T-cell (primary cell): ENCODE results near the gene PFKFB3. TPM values are rescaled to one million over a fixed set of nuclear protein-coding genes. Genes with fewer than 3 reads are reported as not detected.

Experiments
- ATAC-seq, 4 experiments: fragments of 200-7000 bp in 3 of 4; fragments of 150-1000 bp in 1 of 4; cut with Tn5 transposase; replicated peaks in 1 of 4; 1 replicate in 3 of 4; 2 replicates in 1 of 4; pipeline ENCODE4 v1.10.0; 2021; ENCODE audit warnings: moderate library complexity in 3 of 4, mild to moderate bottlenecking in 2 of 4, moderate number of reproducible peaks in 1 of 4
- CTCF ChIA-PET, 2 donors: fragments of 300-600 bp; sonication (Branson Sonifier 250); formaldehyde crosslinking; loops; one replicate each; lab custom pipeline; 2022; ENCODE audit warnings: antibody characterized with exemption in 2 of 2; lab: Charles Lee
- POLR2A ChIA-PET, 2 donors: fragments of 300-600 bp; sonication (Branson Sonifier 250); formaldehyde crosslinking; loops; one replicate each; lab custom pipeline; 2022; ENCODE audit warnings: antibody characterized with exemption in 2 of 2; lab: Charles Lee
- DNase-seq, 35 experiments: peaks; one replicate each; pipeline versions ENCODE4 v3.0.0 to v3.0.0-alpha.2; 2013 to 2023
- H3K27ac ChIP-seq: one replicate; pipeline ENCODE4 v1.5.1; 2013; ENCODE audit warnings: low read length
- H3K27me3 ChIP-seq, 2 experiments: replicated peaks in 1 of 2; 1 replicate in 1 of 2; 2 replicates in 1 of 2; pipeline versions ENCODE4 v1.6.1 to v1.7.0; 2013; ENCODE audit warnings: low read length in 1 of 2, mixed read lengths in 1 of 2; ENCODE audit not compliant: control insufficient read depth in 2 of 2, insufficient read depth in 2 of 2; ENCODE audit errors: extremely low read depth in 1 of 2
- H3K36me3 ChIP-seq, 2 donors: 1 replicate in 1 of 2; 2 replicates in 1 of 2; pipeline versions ENCODE4 v1.6.1 to v1.7.0; 2013; ENCODE audit warnings: low read length in 1 of 2; ENCODE audit not compliant: control insufficient read depth in 2 of 2, insufficient read depth in 1 of 2; ENCODE audit errors: extremely low read depth in 1 of 2
- H3K4me1 ChIP-seq, 2 experiments: 1 replicate in 1 of 2; 2 replicates in 1 of 2; pipeline versions ENCODE4 v1.6.1 to v1.7.0; 2013; ENCODE audit warnings: low read length in 2 of 2, mixed read lengths in 1 of 2; ENCODE audit not compliant: insufficient read depth in 2 of 2, control insufficient read depth in 1 of 2; ENCODE audit errors: extremely low read depth in 1 of 2
- H3K4me3 ChIP-seq, 2 donors: 1 replicate in 1 of 2; 2 replicates in 1 of 2; pipeline versions ENCODE4 v1.5.1 to v1.7.0; 2013; ENCODE audit warnings: mild to moderate bottlenecking in 2 of 2, low read length in 1 of 2, moderate library complexity in 1 of 2; ENCODE audit not compliant: control insufficient read depth in 1 of 2; ENCODE audit errors: extremely low read depth in 1 of 2
- H3K9me3 ChIP-seq: 2 replicates; pipeline ENCODE4 v1.7.0; 2013
- H3K27ac Mint-ChIP-seq, 2 donors: one replicate each; pipeline ENCODE4 v1.8.0; 2020 to 2021; ENCODE audit warnings: mild to moderate bottlenecking in 2 of 2, mixed read lengths in 2 of 2
- H3K27me3 Mint-ChIP-seq, 2 donors: one replicate each; pipeline ENCODE4 v1.8.0; 2021 to 2022; ENCODE audit warnings: mixed read lengths in 2 of 2
- H3K36me3 Mint-ChIP-seq: one replicate; pipeline ENCODE4 v1.8.0; 2021; ENCODE audit warnings: mixed read lengths
- H3K4me1 Mint-ChIP-seq, 3 donors: one replicate each; pipeline ENCODE4 v1.8.0; 2020 to 2022; ENCODE audit warnings: mixed read lengths in 3 of 3, mild to moderate bottlenecking in 1 of 3
- H3K4me3 Mint-ChIP-seq, 3 donors: one replicate each; pipeline ENCODE4 v1.8.0; 2020 to 2022; ENCODE audit warnings: mild to moderate bottlenecking in 3 of 3, mixed read lengths in 3 of 3, moderate library complexity in 3 of 3
- H3K9me3 Mint-ChIP-seq, 3 donors: one replicate each; pipeline ENCODE4 v1.8.0; 2020 to 2022; ENCODE audit warnings: mixed read lengths in 3 of 3
- WGBS: methylation state at CpG from one replicate; pipeline ENCODE4 v1.1.5; 2013; ENCODE audit warnings: missing lambda C conversion rate; ENCODE audit not compliant: insufficient coverage; 5-methylcytosine and 5-hydroxymethylcytosine counted together
- total RNA-seq, 35 experiments: library from RNA in 6 of 35; stranded (reverse) in 6 of 35; fragments of 120-200 nt in 1 of 35; gene quantifications; one replicate each; pipeline versions ENCODE4 v1.2.1 to v1.2.4 and lab custom pipeline; 2013 to 2026

Gene PFKFB3
- total RNA-seq, 5 donors from 2014 or later (not counting 1 experiment from before 2014, with no cell fraction given): 48.7 to 99.2 (median 93.9) TPM

GRCh38 chr10:6226216-6226615, 23.5 kb downstream of the PFKFB3 start:
- no peak overlapping the region for H3K4me3 Mint-ChIP-seq
- H3K9me3 Mint-ChIP-seq: no peaks in the 10 kb centered on the region
- Histone ChIP-seq H3K9me3 (no peaks in the 10 kb centered on the region), H3K4me3 (no peak overlapping the region), H3K36me3 (peaks cover 22 to 63% of the 10 kb centered on the region in 2 donors), H3K4me1 (peaks cover 0 to 7% of the 10 kb centered on the region in 2 experiments), H3K27me3 (no peaks in the 10 kb centered on the region), H3K27ac (no peak overlapping the region)
- ChIA-PET CTCF (no interaction called here), POLR2A (interaction anchor here in 1 of 2 donors (0.7 kb wide), 1 partner anchor 340 kb away, joined by 5 read pairs; no protein-coding TSS in a partner anchor)
- no peaks in the 10 kb centered on the region for H3K27me3 Mint-ChIP-seq
- DNase-seq (no peak), ATAC-seq (no peak)
- H3K27ac Mint-ChIP-seq: no peak overlapping the region
- WGBS: 94% methylated on average over 20 of the region's 23 CpGs
- peaks cover 57% of the 10 kb centered on the region for H3K36me3 Mint-ChIP-seq
- peaks cover 7 to 9% (median 8%) of the 10 kb centered on the region in 3 donors for H3K4me1 Mint-ChIP-seq

DNA sequence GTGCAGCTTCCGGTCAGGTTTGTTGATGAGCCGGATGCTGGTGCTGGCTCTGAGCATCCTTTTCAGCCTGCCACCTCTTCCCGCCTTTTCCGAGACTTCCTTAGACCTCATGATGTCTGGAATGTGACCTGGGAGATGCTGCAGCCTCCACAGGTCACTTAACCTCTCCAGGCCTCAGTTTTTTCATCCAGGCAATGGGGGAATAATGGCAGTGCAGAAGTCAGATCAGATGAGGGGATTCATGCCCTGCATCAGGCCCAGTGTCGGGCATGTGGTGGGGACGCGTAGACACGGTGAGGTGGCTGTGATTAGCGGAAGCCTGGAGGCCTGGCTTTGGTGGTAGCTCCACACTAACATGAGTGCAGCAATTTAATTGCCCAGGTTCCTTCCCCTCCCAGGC, 24.6 kb downstream of the PFKFB3 start:
- peaks cover 54% of the 10 kb centered on the region for H3K36me3 Mint-ChIP-seq
- no peaks in the 10 kb centered on the region for H3K27me3 Mint-ChIP-seq
- H3K4me3 ChIP-seq: no peak overlapping the region
- peak overlapping the region in 1 of 2 donors; percentile 11 for H3K27ac Mint-ChIP-seq
- ChIA-PET POLR2A (interaction anchor here in 1 of 2 donors (0.5 kb wide), 1 partner anchor 15 kb away, joined by 5 read pairs; no protein-coding TSS in a partner anchor), CTCF (interaction anchor here in 1 of 2 donors (0.5 kb wide), 1 partner anchor 210 kb away, joined by 8 read pairs; no protein-coding TSS in a partner anchor)
- peaks cover 20 to 53% of the 10 kb centered on the region in 2 donors for H3K36me3 ChIP-seq
- no peak overlapping the region for H3K4me3 Mint-ChIP-seq
- H3K4me1 ChIP-seq: peaks cover 0 to 7% of the 10 kb centered on the region in 2 experiments
- 100% methylated on average over 9 of the region's 9 CpGs for WGBS
- no peak overlapping the region for H3K27ac ChIP-seq
- ATAC-seq: no peak
- peaks cover 7 to 9% (median 8%) of the 10 kb centered on the region in 3 donors for H3K4me1 Mint-ChIP-seq
- H3K9me3 Mint-ChIP-seq: no peaks in the 10 kb centered on the region
- H3K27me3 ChIP-seq: no peaks in the 10 kb centered on the region
- H3K9me3 ChIP-seq: no peaks in the 10 kb centered on the region
- no peak for DNase-seq

DNA sequence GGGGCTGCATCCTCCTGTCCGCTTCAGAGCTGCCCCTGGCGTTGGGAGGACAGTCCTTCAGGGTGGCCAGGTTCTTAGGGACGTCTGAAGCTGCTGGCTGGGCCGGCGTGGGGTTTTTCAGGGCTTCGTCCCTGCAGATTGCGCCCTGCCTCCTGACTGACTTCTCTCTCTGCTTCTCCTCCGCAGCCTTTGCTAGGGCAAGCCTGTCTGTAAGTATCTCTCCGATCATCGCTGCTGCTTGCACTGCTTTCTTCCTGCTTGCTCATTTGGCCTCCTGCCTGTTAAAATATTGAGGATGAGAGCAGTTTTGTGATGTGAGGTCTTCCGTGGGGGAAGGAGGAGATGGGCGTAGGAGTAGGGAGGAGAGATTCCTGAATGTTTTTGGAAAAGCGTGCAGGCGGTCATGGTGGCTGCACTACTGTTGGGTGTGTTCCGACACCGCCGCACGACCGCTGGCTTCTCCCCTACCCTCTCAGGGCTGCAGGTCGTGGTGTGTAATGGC, 25.3 kb downstream of the PFKFB3 start:
- H3K9me3 Mint-ChIP-seq: no peaks in the 10 kb centered on the region
- no peaks in the 10 kb centered on the region for H3K27me3 Mint-ChIP-seq
- H3K36me3 ChIP-seq: peaks cover 21 to 53% of the 10 kb centered on the region in 2 donors
- peaks cover 55% of the 10 kb centered on the region for H3K36me3 Mint-ChIP-seq
- peak overlapping the region in 1 of 2 donors; percentile 1 for H3K27ac Mint-ChIP-seq
- no peaks in the 10 kb centered on the region for H3K9me3 ChIP-seq
- H3K27me3 ChIP-seq: no peaks in the 10 kb centered on the region
- H3K27ac ChIP-seq: no peak overlapping the region
- no peak for ATAC-seq
- peaks cover 7 to 9% (median 8%) of the 10 kb centered on the region in 3 donors for H3K4me1 Mint-ChIP-seq
- no peak for DNase-seq
- 97% methylated on average over 12 of the region's 20 CpGs for WGBS
- ChIA-PET POLR2A (interaction anchor here (0.5 to 0.8 kb wide), 2 partner anchors 15 to 29 kb away, joined by 3 to 5 read pairs; no protein-coding TSS in a partner anchor), CTCF (no interaction called here)
- no peak overlapping the region for H3K4me3 Mint-ChIP-seq
- H3K4me1 ChIP-seq: peaks cover 0 to 7% of the 10 kb centered on the region in 2 experiments
- no peak overlapping the region for H3K4me3 ChIP-seq

- H3K36me3 ChIP-seq: peaks cover 22 to 52% of the 10 kb centered on the region in 2 donors
- no peaks in the 10 kb centered on the region for H3K27me3 ChIP-seq
- H3K27ac Mint-ChIP-seq: peak overlapping the region in 1 of 2 donors; percentile 34
- H3K27ac ChIP-seq: no peak overlapping the region
- ChIA-PET CTCF (no interaction called here), POLR2A (interaction anchor here in 1 of 2 donors (0.6 to 0.8 kb wide), 2 partner anchors 28 to 172 kb away, joined by 3 to 4 read pairs; no protein-coding TSS in a partner anchor)
- H3K4me3 Mint-ChIP-seq: no peak overlapping the region
- H3K4me3 ChIP-seq: no peak overlapping the region
- ATAC-seq (peak in 1 of 4 experiments; percentile 14), DNase-seq (no peak)
- peaks cover 7 to 9% (median 8%) of the 10 kb centered on the region in 3 donors for H3K4me1 Mint-ChIP-seq
- peaks cover 0 to 7% of the 10 kb centered on the region in 2 experiments for H3K4me1 ChIP-seq
- peaks cover 56% of the 10 kb centered on the region for H3K36me3 Mint-ChIP-seq
- no peaks in the 10 kb centered on the region for H3K9me3 ChIP-seq
- no peaks in the 10 kb centered on the region for H3K27me3 Mint-ChIP-seq
- H3K9me3 Mint-ChIP-seq: no peaks in the 10 kb centered on the region
- WGBS: no CpG with 5 or more reads among the region's 5 CpGs
Observed at GRCh38 chr10:6228647-6229046, 25.9 kb downstream of the PFKFB3 start.

- CTCF ChIA-PET: no interaction called here
Observed at GRCh38 chr10:6229290-6229689, 26.6 kb downstream of the PFKFB3 start.

DNA sequence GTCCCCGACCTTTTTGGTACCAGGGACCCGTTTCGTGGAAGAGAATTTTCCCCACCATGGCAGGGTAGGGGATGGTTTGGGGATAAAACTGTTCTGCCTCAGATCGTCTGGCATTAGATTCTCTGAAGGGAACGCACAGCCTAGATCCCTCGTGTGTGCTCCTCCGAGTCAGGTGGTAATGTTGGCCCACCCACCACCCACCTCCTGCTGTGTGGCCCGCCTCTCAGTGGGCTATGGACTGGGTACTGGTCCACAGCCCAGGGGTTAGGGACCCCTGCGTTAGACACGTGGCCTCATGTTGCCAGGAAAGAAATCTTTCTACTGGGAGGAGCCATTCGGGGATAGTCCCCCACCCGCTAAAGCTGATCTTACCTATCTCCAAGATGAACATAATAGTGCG, 27.0 kb downstream of the PFKFB3 start:
- peak in 1 of 4 experiments; percentile 2 for ATAC-seq
- H3K27ac Mint-ChIP-seq: no peak overlapping the region

More at GRCh38 chr10:6229290-6229689, 26.6 kb downstream of the PFKFB3 start:
- POLR2A ChIA-PET: no interaction called here
- Mint-ChIP-seq H3K4me1 (peaks cover 7 to 9% (median 8%) of the 10 kb centered on the region in 3 donors), H3K4me3 (no peak overlapping the region), H3K36me3 (peaks cover 56% of the 10 kb centered on the region), H3K27me3 (no peaks in the 10 kb centered on the region), H3K9me3 (no peaks in the 10 kb centered on the region), H3K27ac (peak overlapping the region in 1 of 2 donors; percentile 34)
- no peak overlapping the region for H3K4me3 ChIP-seq
- no peak for DNase-seq
- H3K27ac ChIP-seq: no peak overlapping the region
- peak in 1 of 4 experiments; percentile 9 for ATAC-seq
- no peaks in the 10 kb centered on the region for H3K27me3 ChIP-seq
- no peaks in the 10 kb centered on the region for H3K9me3 ChIP-seq
- peaks cover 0 to 7% of the 10 kb centered on the region in 2 experiments for H3K4me1 ChIP-seq
- 87% methylated on average over 10 of the region's 15 CpGs for WGBS
- H3K36me3 ChIP-seq: peaks cover 28 to 53% of the 10 kb centered on the region in 2 donors

More for the DNA sequence above, 27.0 kb downstream of the PFKFB3 start:
- Histone ChIP-seq H3K27ac (no peak overlapping the region), H3K4me3 (no peak overlapping the region), H3K9me3 (no peaks in the 10 kb centered on the region), H3K4me1 (peaks cover 0 to 7% of the 10 kb centered on the region in 2 experiments), H3K27me3 (no peaks in the 10 kb centered on the region), H3K36me3 (peaks cover 26 to 52% of the 10 kb centered on the region in 2 donors)
- WGBS: 100% methylated on average over 6 of the region's 13 CpGs
- H3K36me3 Mint-ChIP-seq: peaks cover 59% of the 10 kb centered on the region
- ChIA-PET CTCF (no interaction called here), POLR2A (no interaction called here)
- H3K4me3 Mint-ChIP-seq: no peak overlapping the region
- no peak for DNase-seq
- H3K4me1 Mint-ChIP-seq: peaks cover 7 to 9% (median 8%) of the 10 kb centered on the region in 3 donors
- no peaks in the 10 kb centered on the region for H3K9me3 Mint-ChIP-seq
- no peaks in the 10 kb centered on the region for H3K27me3 Mint-ChIP-seq
